ENCODE measurements around the gene SERPINE1.

SERPINE1 gene

GRCh38 chr7:101169110-101169837 is 42.4 kb downstream of the SERPINE1 start:
- H3K79me1 ChIP-seq (ENCODE audit: low read depth, low read length) = no peaks in the 10 kb centered on the region
- peak overlapping the region; percentile 82 for H2AK5ac ChIP-seq (ENCODE audit: low read depth, low read length)
- no peak overlapping the region for H3K9ac ChIP-seq (ENCODE audit: low read depth, low read length, poor library complexity)
- H3K23ac ChIP-seq (ENCODE audit: low read depth, low read length, poor library complexity) = peak overlapping the region; percentile 3
- no peak overlapping the region for H4K91ac ChIP-seq (ENCODE audit: low read depth, low read length, poor library complexity)
- peak overlapping the region; percentile 50 for H2BK12ac ChIP-seq (ENCODE audit: low read length)
- peak overlapping the region; percentile 13 for H2AFZ ChIP-seq (ENCODE audit: low read length)
- H3K27me3 ChIP-seq (ENCODE audit: control insufficient read depth in 3 of 3, insufficient read depth in 3 of 3, low read depth in 1 of 3, low read length in 3 of 3) = peaks cover 60 to 96% (median 67%) of the 10 kb centered on the region in 3 experiments
- no peak overlapping the region for H3K4me3 ChIP-seq (ENCODE audit: low read length in 2 of 2)
- no peak for DNase-seq (ENCODE audit: low spot score)
- H3K4me1 ChIP-seq (ENCODE audit: control insufficient read depth in 2 of 2, insufficient read depth in 1 of 2, low read depth in 1 of 2, low read length in 2 of 2) = peaks cover 56 to 75% of the 10 kb centered on the region in 2 donors
- peak overlapping the region; percentile 32 for H3K4me2 ChIP-seq (ENCODE audit: insufficient read depth, low read length, poor library complexity, severe bottlenecking)
- no peak overlapping the region for H4K8ac ChIP-seq (ENCODE audit: low read depth, low read length)
- no CpG with 5 or more reads among the region's 18 CpGs for WGBS, 2 donors (ENCODE audit: extremely low coverage in 2 of 2, insufficient read length in 2 of 2, insufficient replicate concordance in 1 of 2)
- no peak overlapping the region for H3K4ac ChIP-seq (ENCODE audit: low read length)
- H2BK5ac ChIP-seq (ENCODE audit: low read length) = no peak overlapping the region
- H3K27ac ChIP-seq (replicated peaks; ENCODE audit: low read length) = no peak overlapping the region
- H2BK120ac ChIP-seq (ENCODE audit: low read depth, low read length) = no peak overlapping the region
- peak overlapping the region; percentile 32 for H3K14ac ChIP-seq (ENCODE audit: low read length)
- peaks cover 0 to 3% of the 10 kb centered on the region in 2 donors for H3K9me3 ChIP-seq (replicated peaks in 1 of 2; ENCODE audit: control insufficient read depth in 2 of 2, insufficient read depth in 1 of 2, low read depth in 1 of 2, low read length in 2 of 2)
- no peaks in the 10 kb centered on the region for H3K36me3 ChIP-seq (replicated peaks in 1 of 2; ENCODE audit: control insufficient read depth in 2 of 2, insufficient read depth in 2 of 2, low read length in 2 of 2)
- peak overlapping the region; percentile 44 for H3K18ac ChIP-seq (ENCODE audit: low read length)
- peak overlapping the region; percentile 44 for H2BK15ac ChIP-seq (ENCODE audit: low read length)

DNA sequence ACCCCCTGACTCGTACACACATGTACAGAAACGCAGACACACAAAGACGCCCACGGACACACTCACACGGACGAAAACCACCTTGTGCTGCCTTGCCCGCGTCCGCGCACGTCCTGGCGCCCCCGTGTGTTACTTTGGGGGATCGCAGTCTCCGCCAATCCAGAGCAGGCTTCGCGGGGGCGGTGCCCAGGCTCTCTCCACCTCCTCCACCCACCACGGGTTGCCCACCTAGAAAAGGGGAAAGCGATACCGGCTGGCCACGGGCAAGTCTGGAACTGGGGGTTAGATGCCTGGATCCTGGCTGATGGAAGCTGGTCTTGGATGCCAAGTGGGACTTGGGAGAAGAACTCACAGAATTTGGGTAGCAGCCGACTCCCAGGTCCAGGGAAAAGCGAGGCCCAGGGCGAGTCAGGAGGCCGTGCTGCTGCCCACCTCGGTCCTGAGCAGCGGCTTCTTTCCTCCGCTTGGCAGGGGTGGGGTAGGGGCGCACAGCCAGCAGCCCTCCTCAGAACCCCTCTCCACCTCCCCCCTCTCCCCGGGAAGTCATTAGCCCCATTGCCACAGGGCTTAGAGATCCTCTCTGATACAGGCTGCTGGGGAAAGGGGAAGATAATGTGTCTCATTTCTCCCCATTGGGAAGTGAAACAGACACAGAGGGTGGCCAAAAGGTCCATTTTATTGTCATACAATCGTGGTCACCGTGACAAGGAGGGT is 43.1 kb downstream of the SERPINE1 start:
- peak overlapping the region; percentile 13 for H2AFZ ChIP-seq (ENCODE audit: low read length)

DNA sequence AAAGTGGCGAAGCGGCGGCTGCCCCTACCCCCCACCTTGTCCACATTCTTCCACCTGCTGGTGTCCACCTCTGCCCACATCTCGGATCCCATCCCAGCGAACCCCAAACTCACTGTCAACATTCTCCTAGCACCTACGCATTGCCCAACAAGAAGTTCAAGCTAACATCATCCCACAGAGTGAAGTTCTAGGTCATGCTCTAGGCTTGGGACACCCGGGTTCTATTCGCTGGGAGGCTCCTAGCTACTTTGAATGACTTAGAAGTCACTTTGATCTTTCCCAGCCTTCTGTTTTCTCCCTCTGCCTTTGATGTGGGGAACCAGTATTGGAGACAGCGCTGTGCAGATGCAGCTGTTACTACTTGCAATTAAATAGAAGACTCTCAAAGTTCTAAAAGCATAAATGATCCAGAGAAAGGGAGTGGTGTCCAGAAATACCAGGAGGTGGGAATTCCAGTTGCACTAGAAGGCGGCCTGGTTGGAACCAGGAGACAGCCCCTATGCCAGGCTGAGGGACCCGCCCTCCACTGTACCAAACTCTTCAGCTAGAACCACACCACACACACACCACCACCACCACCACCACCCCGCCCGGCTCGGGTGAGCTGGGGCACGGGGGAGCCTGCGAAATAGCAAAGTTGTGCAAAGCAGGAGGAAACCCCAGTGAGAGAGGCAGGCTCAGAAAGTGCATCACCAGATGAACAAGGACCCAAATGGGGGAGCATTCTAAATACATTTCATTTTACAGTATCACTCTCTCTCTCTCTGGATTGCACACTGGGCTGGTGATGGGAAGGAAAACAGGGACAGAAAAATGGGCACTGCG is 43.9 kb downstream of the SERPINE1 start:
- Histone ChIP-seq H3K4me2 (ENCODE audit: insufficient read depth, low read length, poor library complexity, severe bottlenecking) (no peak overlapping the region), H3K4me3 (ENCODE audit: low read length in 2 of 2) (no peak overlapping the region), H3K27ac (replicated peaks; ENCODE audit: low read length) (no peak overlapping the region), H3K79me1 (ENCODE audit: low read depth, low read length) (no peaks in the 10 kb centered on the region), H3K23ac (ENCODE audit: low read depth, low read length, poor library complexity) (peak overlapping the region; percentile 9), H2BK12ac (ENCODE audit: low read length) (no peak overlapping the region), H2BK15ac (ENCODE audit: low read length) (no peak overlapping the region), H3K4ac (ENCODE audit: low read length) (no peak overlapping the region), H2BK5ac (ENCODE audit: low read length) (no peak overlapping the region), H2AK5ac (ENCODE audit: low read depth, low read length) (no peak overlapping the region), H4K91ac (ENCODE audit: low read depth, low read length, poor library complexity) (no peak overlapping the region), H3K9ac (ENCODE audit: low read depth, low read length, poor library complexity) (no peak overlapping the region), H3K18ac (ENCODE audit: low read length) (peak overlapping the region; percentile 2), H3K14ac (ENCODE audit: low read length) (no peak overlapping the region), H4K8ac (ENCODE audit: low read depth, low read length) (no peak overlapping the region), H2BK120ac (ENCODE audit: low read depth, low read length) (no peak overlapping the region), H2AFZ (ENCODE audit: low read length) (no peak overlapping the region), H3K9me3 (replicated peaks in 1 of 2; ENCODE audit: control insufficient read depth in 2 of 2, insufficient read depth in 1 of 2, low read depth in 1 of 2, low read length in 2 of 2) (peaks cover 0 to 3% of the 10 kb centered on the region in 2 donors), H3K4me1 (ENCODE audit: control insufficient read depth in 2 of 2, insufficient read depth in 1 of 2, low read depth in 1 of 2, low read length in 2 of 2) (peaks cover 53 to 66% of the 10 kb centered on the region in 2 donors), H3K36me3 (replicated peaks in 1 of 2; ENCODE audit: control insufficient read depth in 2 of 2, insufficient read depth in 2 of 2, low read length in 2 of 2) (no peaks in the 10 kb centered on the region), H3K27me3 (ENCODE audit: control insufficient read depth in 3 of 3, insufficient read depth in 3 of 3, low read depth in 1 of 3, low read length in 3 of 3) (peaks cover 63 to 97% (median 74%) of the 10 kb centered on the region in 3 experiments)
- DNase-seq (ENCODE audit: low spot score) = no peak
- no CpG with 5 or more reads among the region's 17 CpGs for WGBS, 2 donors (ENCODE audit: extremely low coverage in 2 of 2, insufficient read length in 2 of 2, insufficient replicate concordance in 1 of 2)

More for the DNA sequence above, 43.1 kb downstream of the SERPINE1 start:
- H3K27ac ChIP-seq (replicated peaks; ENCODE audit: low read length) = no peak overlapping the region
- no peak overlapping the region for H3K4me3 ChIP-seq (ENCODE audit: low read length in 2 of 2)
- no peak overlapping the region for H3K9ac ChIP-seq (ENCODE audit: low read depth, low read length, poor library complexity)
- H2BK12ac ChIP-seq (ENCODE audit: low read length) = peak overlapping the region; percentile 50
- H3K14ac ChIP-seq (ENCODE audit: low read length) = no peak overlapping the region
- no peak overlapping the region for H2BK15ac ChIP-seq (ENCODE audit: low read length)
- no peak overlapping the region for H4K8ac ChIP-seq (ENCODE audit: low read depth, low read length)
- peak overlapping the region; percentile 81 for H3K18ac ChIP-seq (ENCODE audit: low read length)
- peaks cover 0 to 3% of the 10 kb centered on the region in 2 donors for H3K9me3 ChIP-seq (replicated peaks in 1 of 2; ENCODE audit: control insufficient read depth in 2 of 2, insufficient read depth in 1 of 2, low read depth in 1 of 2, low read length in 2 of 2)
- H2AK5ac ChIP-seq (ENCODE audit: low read depth, low read length) = no peak overlapping the region
- peak overlapping the region; percentile 32 for H3K4me2 ChIP-seq (ENCODE audit: insufficient read depth, low read length, poor library complexity, severe bottlenecking)
- peak overlapping the region; percentile 3 for H3K23ac ChIP-seq (ENCODE audit: low read depth, low read length, poor library complexity)
- peaks cover 65 to 95% (median 66%) of the 10 kb centered on the region in 3 experiments for H3K27me3 ChIP-seq (ENCODE audit: control insufficient read depth in 3 of 3, insufficient read depth in 3 of 3, low read depth in 1 of 3, low read length in 3 of 3)
- peaks cover 55 to 69% of the 10 kb centered on the region in 2 donors for H3K4me1 ChIP-seq (ENCODE audit: control insufficient read depth in 2 of 2, insufficient read depth in 1 of 2, low read depth in 1 of 2, low read length in 2 of 2)
- H3K36me3 ChIP-seq (replicated peaks in 1 of 2; ENCODE audit: control insufficient read depth in 2 of 2, insufficient read depth in 2 of 2, low read length in 2 of 2) = no peaks in the 10 kb centered on the region
- no peaks in the 10 kb centered on the region for H3K79me1 ChIP-seq (ENCODE audit: low read depth, low read length)
- WGBS, 2 donors (ENCODE audit: extremely low coverage in 2 of 2, insufficient read length in 2 of 2, insufficient replicate concordance in 1 of 2) = no CpG with 5 or more reads among the region's 33 CpGs
- H4K91ac ChIP-seq (ENCODE audit: low read depth, low read length, poor library complexity) = no peak overlapping the region
- DNase-seq (ENCODE audit: low spot score) = no peak
- no peak overlapping the region for H2BK120ac ChIP-seq (ENCODE audit: low read depth, low read length)
- no peak overlapping the region for H2BK5ac ChIP-seq (ENCODE audit: low read length)
- peak overlapping the region; percentile 31 for H3K4ac ChIP-seq (ENCODE audit: low read length)

All from neuronal stem cell (in vitro differentiated cells).